GM23338 (cell line): Measurements from ENCODE around the gene ZSCAN5B. TPM values are rescaled to one million over a fixed set of nuclear protein-coding genes. Genes with fewer than 3 reads are reported as not detected.

Experiments
- ATAC-seq: fragments of 200-7000 bp; cut with Tn5 transposase; 3 replicates; pipeline ENCODE4 v1.9.1; 2020
- DNase-seq: peaks from one replicate; pipeline ENCODE4 v3.0.0-alpha.2; 2015; ENCODE audit warnings: low spot score
- H2AFZ ChIP-seq: fragments of 200-600 bp; sonication (generic); 2 replicates; pipeline ENCODE4 v1.8.0; 2016; ENCODE audit warnings: antibody characterized with exemption, mild to moderate bottlenecking, moderate library complexity
- H3F3A ChIP-seq: fragments of 200-600 bp; sonication (generic); replicated peaks from 2 replicates; pipeline ENCODE4 v1.8.0; 2017; ENCODE audit warnings: antibody characterized with exemption, mixed run types, low read depth
- H3K27ac ChIP-seq: fragments of 200-600 bp; sonication (generic); 2 replicates; pipeline ENCODE4 v1.6.1; 2016; ENCODE audit warnings: low read depth
- H3K27me3 ChIP-seq: fragments of 200-600 bp; sonication (generic); 2 replicates; pipeline ENCODE4 v1.8.0; 2016; ENCODE audit warnings: mild to moderate bottlenecking, mixed run types, moderate library complexity; ENCODE audit not compliant: insufficient read depth
- H3K36me3 ChIP-seq: fragments of 200-600 bp; sonication (generic); 2 replicates; pipeline ENCODE4 v1.8.0; 2016; ENCODE audit warnings: mild to moderate bottlenecking; ENCODE audit not compliant: insufficient read depth
- H3K4me1 ChIP-seq: fragments of 200-600 bp; sonication (generic); 2 replicates; pipeline ENCODE4 v1.8.0; 2016; ENCODE audit warnings: mild to moderate bottlenecking, moderate library complexity; ENCODE audit not compliant: insufficient read depth
- H3K4me2 ChIP-seq: fragments of 200-600 bp; sonication (generic); 2 replicates; pipeline ENCODE4 v1.7.1; 2017; ENCODE audit warnings: mixed run types
- H3K4me3 ChIP-seq: fragments of 200-600 bp; sonication (generic); 2 replicates; pipeline ENCODE4 v1.6.1; 2016; ENCODE audit warnings: mixed run types
- H3K79me2 ChIP-seq: fragments of 200-600 bp; sonication (generic); replicated peaks from 2 replicates; pipeline ENCODE4 v1.8.0; 2017; ENCODE audit warnings: mild to moderate bottlenecking; ENCODE audit not compliant: insufficient read depth
- H3K9me2 ChIP-seq: fragments of 200-600 bp; sonication (generic); 2 replicates; pipeline ENCODE4 v1.8.0; 2017; ENCODE audit not compliant: insufficient read depth
- H4K20me1 ChIP-seq: fragments of 200-600 bp; sonication (generic); replicated peaks from 2 replicates; pipeline ENCODE4 v1.8.0; 2017; ENCODE audit warnings: mild to moderate bottlenecking; ENCODE audit not compliant: insufficient read depth
- H3K27ac Mint-ChIP-seq: 2 replicates; pipeline ENCODE4 v1.8.0; 2020; ENCODE audit warnings: inconsistent platforms, mild to moderate bottlenecking, moderate library complexity, mixed read lengths
- H3K27me3 Mint-ChIP-seq: 3 replicates; pipeline ENCODE4 v1.8.0; 2022; ENCODE audit warnings: low read depth, mild to moderate bottlenecking, moderate library complexity, mixed read lengths, inconsistent platforms; ENCODE audit not compliant: insufficient read depth, poor library complexity
- H3K36me3 Mint-ChIP-seq: 3 replicates; pipeline ENCODE4 v1.8.0; 2021; ENCODE audit warnings: low read depth, mild to moderate bottlenecking, inconsistent platforms, moderate library complexity, mixed read lengths
- H3K4me1 Mint-ChIP-seq: 3 replicates; pipeline ENCODE4 v1.8.0; 2020; ENCODE audit warnings: mild to moderate bottlenecking, inconsistent platforms, mixed read lengths
- H3K4me3 Mint-ChIP-seq: 3 replicates; pipeline ENCODE4 v1.8.0; 2021; ENCODE audit warnings: moderate library complexity, mild to moderate bottlenecking, inconsistent platforms, mixed read lengths
- H3K9me3 Mint-ChIP-seq: 3 replicates; pipeline ENCODE4 v1.8.0; 2020; ENCODE audit warnings: moderate library complexity, mild to moderate bottlenecking, inconsistent platforms, mixed read lengths
- NANOG ChIP-seq: IDR thresholded peaks from 2 replicates; pipeline ENCODE4 v1.6.1; 2016; ENCODE audit warnings: antibody characterized with exemption, borderline replicate concordance
- POLR2AphosphoS5 ChIP-seq: IDR thresholded peaks from 2 replicates; pipeline ENCODE4 v1.6.1; 2016; ENCODE audit warnings: antibody characterized with exemption, low read depth
- polyA plus RNA-seq: library from polyadenylated mRNA; unstranded; fragments of >200 nt; fragmentation: Nextera tagmentation; extraction: Ambion mirVana; gene quantifications from 2 replicates; pipeline ENCODE4 v1.2.1, GENCODE V29; 2016
- total RNA-seq: library from RNA; depleted of rRNA; stranded (reverse); fragments of >200 nt; shearing (Covaris generic); gene quantifications from 2 replicates; pipeline ENCODE4 v1.2.3, GENCODE V29; 2014
- TF ChIP-seq, protein P1 (sequence below): fragments of 250-450 bp; sonication (Bioruptor Pico); IDR thresholded peaks from 2 replicates; pipeline ENCODE4 v1.5.0; 2020; ENCODE audit warnings: mild to moderate bottlenecking, moderate library complexity
- TF ChIP-seq, protein P2 (sequence below), 2 experiments: fragments of 200-600 bp in 1 of 2; sonication (generic) in 1 of 2; conservative IDR thresholded peaks; 2 replicates each; pipeline versions ENCODE4 v1.5.1 to v1.6.1; 2016 to 2017; ENCODE audit warnings: antibody characterized with exemption in 2 of 2, low read depth in 2 of 2, mild to moderate bottlenecking in 2 of 2, moderate library complexity in 1 of 2
- TF ChIP-seq, protein P3 (sequence below): IDR thresholded peaks from 2 replicates; pipeline ENCODE4 v1.6.1; 2016; ENCODE audit warnings: antibody characterized with exemption
- TF ChIP-seq, protein P4 (sequence below): IDR thresholded peaks from one replicate; pipeline ENCODE4 v1.6.1; 2018; ENCODE audit warnings: antibody characterized with exemption; ENCODE audit not compliant: unreplicated experiment

Gene ZSCAN5B
- total and polyA plus RNA-seq, 2 experiments from 2014 or later = 0.10 TPM; not detected in 1

DNA sequence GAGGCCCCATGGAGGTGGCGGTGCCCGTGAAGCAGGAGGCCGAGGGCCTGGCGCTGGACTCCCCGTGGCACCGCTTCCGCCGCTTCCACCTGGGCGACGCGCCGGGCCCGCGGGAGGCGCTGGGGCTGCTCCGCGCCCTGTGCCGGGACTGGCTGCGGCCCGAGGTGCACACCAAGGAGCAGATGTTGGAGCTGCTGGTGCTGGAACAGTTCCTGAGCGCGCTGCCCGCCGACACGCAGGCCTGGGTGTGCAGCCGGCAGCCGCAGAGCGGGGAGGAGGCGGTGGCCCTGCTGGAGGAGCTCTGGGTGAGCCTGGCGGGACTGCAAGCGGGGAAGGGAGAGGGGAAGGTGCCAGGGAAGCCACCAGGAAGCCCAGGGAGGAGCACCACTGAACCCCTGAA, 50.7 kb downstream of the ZSCAN5B start:
- Histone ChIP-seq H3F3A (0 out of 2 replicates have a peak, but pooled peaks cover 3% of the 10 kb centered on the region), H3K36me3 (no peaks in the 10 kb centered on the region; the same call in 1 of the 2 replicates), H2AFZ (no peak overlapping the region), H3K9me2 (no peaks in the 10 kb centered on the region), H3K4me1 (peaks cover 5% of the 10 kb centered on the region), H3K4me3 (no peak overlapping the region), H3K79me2 (peaks cover 48% of the 10 kb centered on the region), H3K27ac (no peak overlapping the region), H4K20me1 (peaks cover 7% of the 10 kb centered on the region; the same call in 1 of the 2 replicates), H3K4me2 (no peak overlapping the region), H3K27me3 (no peaks in the 10 kb centered on the region)
- no peak overlapping the region for H3K27ac Mint-ChIP-seq
- peaks cover 33% of the 10 kb centered on the region for H3K36me3 Mint-ChIP-seq
- TF ChIP-seq, protein P1, sequence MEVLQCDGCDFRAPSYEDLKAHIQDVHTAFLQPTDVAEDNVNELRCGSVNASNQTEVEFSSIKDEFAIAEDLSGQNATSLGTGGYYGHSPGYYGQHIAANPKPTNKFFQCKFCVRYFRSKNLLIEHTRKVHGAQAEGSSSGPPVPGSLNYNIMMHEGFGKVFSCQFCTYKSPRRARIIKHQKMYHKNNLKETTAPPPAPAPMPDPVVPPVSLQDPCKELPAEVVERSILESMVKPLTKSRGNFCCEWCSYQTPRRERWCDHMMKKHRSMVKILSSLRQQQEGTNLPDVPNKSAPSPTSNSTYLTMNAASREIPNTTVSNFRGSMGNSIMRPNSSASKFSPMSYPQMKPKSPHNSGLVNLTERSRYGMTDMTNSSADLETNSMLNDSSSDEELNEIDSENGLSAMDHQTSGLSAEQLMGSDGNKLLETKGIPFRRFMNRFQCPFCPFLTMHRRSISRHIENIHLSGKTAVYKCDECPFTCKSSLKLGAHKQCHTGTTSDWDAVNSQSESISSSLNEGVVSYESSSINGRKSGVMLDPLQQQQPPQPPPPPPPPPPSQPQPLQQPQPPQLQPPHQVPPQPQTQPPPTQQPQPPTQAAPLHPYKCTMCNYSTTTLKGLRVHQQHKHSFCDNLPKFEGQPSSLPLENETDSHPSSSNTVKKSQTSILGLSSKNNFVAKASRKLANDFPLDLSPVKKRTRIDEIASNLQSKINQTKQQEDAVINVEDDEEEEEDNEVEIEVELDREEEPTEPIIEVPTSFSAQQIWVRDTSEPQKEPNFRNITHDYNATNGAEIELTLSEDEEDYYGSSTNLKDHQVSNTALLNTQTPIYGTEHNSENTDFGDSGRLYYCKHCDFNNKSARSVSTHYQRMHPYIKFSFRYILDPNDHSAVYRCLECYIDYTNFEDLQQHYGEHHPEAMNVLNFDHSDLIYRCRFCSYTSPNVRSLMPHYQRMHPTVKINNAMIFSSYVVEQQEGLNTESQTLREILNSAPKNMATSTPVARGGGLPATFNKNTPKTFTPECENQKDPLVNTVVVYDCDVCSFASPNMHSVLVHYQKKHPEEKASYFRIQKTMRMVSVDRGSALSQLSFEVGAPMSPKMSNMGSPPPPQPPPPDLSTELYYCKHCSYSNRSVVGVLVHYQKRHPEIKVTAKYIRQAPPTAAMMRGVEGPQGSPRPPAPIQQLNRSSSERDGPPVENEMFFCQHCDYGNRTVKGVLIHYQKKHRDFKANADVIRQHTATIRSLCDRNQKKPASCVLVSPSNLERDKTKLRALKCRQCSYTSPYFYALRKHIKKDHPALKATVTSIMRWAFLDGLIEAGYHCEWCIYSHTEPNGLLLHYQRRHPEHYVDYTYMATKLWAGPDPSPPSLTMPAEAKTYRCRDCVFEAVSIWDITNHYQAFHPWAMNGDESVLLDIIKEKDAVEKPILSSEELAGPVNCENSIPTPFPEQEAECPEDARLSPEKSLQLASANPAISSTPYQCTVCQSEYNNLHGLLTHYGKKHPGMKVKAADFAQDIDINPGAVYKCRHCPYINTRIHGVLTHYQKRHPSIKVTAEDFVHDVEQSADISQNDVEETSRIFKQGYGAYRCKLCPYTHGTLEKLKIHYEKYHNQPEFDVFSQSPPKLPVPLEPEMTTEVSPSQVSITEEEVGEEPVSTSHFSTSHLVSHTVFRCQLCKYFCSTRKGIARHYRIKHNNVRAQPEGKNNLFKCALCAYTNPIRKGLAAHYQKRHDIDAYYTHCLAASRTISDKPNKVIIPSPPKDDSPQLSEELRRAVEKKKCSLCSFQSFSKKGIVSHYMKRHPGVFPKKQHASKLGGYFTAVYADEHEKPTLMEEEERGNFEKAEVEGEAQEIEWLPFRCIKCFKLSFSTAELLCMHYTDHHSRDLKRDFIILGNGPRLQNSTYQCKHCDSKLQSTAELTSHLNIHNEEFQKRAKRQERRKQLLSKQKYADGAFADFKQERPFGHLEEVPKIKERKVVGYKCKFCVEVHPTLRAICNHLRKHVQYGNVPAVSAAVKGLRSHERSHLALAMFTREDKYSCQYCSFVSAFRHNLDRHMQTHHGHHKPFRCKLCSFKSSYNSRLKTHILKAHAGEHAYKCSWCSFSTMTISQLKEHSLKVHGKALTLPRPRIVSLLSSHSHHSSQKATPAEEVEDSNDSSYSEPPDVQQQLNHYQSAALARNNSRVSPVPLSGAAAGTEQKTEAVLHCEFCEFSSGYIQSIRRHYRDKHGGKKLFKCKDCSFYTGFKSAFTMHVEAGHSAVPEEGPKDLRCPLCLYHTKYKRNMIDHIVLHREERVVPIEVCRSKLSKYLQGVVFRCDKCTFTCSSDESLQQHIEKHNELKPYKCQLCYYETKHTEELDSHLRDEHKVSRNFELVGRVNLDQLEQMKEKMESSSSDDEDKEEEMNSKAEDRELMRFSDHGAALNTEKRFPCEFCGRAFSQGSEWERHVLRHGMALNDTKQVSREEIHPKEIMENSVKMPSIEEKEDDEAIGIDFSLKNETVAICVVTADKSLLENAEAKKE = no peak
- TF ChIP-seq, protein P2, sequence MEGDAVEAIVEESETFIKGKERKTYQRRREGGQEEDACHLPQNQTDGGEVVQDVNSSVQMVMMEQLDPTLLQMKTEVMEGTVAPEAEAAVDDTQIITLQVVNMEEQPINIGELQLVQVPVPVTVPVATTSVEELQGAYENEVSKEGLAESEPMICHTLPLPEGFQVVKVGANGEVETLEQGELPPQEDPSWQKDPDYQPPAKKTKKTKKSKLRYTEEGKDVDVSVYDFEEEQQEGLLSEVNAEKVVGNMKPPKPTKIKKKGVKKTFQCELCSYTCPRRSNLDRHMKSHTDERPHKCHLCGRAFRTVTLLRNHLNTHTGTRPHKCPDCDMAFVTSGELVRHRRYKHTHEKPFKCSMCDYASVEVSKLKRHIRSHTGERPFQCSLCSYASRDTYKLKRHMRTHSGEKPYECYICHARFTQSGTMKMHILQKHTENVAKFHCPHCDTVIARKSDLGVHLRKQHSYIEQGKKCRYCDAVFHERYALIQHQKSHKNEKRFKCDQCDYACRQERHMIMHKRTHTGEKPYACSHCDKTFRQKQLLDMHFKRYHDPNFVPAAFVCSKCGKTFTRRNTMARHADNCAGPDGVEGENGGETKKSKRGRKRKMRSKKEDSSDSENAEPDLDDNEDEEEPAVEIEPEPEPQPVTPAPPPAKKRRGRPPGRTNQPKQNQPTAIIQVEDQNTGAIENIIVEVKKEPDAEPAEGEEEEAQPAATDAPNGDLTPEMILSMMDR (conservative IDR thresholded peaks at IDR 0.05; ENCODE audit: low read depth in 2 of 2) = no peak
- TF ChIP-seq, protein P3, sequence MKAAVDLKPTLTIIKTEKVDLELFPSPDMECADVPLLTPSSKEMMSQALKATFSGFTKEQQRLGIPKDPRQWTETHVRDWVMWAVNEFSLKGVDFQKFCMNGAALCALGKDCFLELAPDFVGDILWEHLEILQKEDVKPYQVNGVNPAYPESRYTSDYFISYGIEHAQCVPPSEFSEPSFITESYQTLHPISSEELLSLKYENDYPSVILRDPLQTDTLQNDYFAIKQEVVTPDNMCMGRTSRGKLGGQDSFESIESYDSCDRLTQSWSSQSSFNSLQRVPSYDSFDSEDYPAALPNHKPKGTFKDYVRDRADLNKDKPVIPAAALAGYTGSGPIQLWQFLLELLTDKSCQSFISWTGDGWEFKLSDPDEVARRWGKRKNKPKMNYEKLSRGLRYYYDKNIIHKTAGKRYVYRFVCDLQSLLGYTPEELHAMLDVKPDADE = no peak
- TF ChIP-seq, protein P4, sequence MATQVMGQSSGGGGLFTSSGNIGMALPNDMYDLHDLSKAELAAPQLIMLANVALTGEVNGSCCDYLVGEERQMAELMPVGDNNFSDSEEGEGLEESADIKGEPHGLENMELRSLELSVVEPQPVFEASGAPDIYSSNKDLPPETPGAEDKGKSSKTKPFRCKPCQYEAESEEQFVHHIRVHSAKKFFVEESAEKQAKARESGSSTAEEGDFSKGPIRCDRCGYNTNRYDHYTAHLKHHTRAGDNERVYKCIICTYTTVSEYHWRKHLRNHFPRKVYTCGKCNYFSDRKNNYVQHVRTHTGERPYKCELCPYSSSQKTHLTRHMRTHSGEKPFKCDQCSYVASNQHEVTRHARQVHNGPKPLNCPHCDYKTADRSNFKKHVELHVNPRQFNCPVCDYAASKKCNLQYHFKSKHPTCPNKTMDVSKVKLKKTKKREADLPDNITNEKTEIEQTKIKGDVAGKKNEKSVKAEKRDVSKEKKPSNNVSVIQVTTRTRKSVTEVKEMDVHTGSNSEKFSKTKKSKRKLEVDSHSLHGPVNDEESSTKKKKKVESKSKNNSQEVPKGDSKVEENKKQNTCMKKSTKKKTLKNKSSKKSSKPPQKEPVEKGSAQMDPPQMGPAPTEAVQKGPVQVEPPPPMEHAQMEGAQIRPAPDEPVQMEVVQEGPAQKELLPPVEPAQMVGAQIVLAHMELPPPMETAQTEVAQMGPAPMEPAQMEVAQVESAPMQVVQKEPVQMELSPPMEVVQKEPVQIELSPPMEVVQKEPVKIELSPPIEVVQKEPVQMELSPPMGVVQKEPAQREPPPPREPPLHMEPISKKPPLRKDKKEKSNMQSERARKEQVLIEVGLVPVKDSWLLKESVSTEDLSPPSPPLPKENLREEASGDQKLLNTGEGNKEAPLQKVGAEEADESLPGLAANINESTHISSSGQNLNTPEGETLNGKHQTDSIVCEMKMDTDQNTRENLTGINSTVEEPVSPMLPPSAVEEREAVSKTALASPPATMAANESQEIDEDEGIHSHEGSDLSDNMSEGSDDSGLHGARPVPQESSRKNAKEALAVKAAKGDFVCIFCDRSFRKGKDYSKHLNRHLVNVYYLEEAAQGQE = no peak
- TF ChIP-seq POLR2AphosphoS5 = no peak
- TF ChIP-seq NANOG = no peak
- DNase-seq (no peak), ATAC-seq (no peak; the same call in 2 of the 3 replicates)
- H3K4me1 Mint-ChIP-seq = peaks cover 15% of the 10 kb centered on the region
- H3K9me3 Mint-ChIP-seq = peaks cover 5% of the 10 kb centered on the region; the same call in 2 of the 3 replicates
- peaks cover 5% of the 10 kb centered on the region for H3K27me3 Mint-ChIP-seq
- H3K4me3 Mint-ChIP-seq = no peak overlapping the region
